Spleen (tissue), 11 donors: ENCODE results near the gene GNAI3. TPM values are rescaled to one million over a fixed set of nuclear protein-coding genes. Genes with fewer than 3 reads are reported as not detected.

Source experiments
- DNase-seq: peaks from one replicate; pipeline ENCODE4 v3.0.0-alpha.2; 2020
- H3K27ac ChIP-seq, 8 donors: fragments of 200-600 bp; sonication (generic) in 7 of 8; 1 replicate in 4 of 8; 2 replicates in 4 of 8; pipeline versions ENCODE4 v1.5.0 to v1.8.0; 2016 to 2021; ENCODE audit warnings: inconsistent platforms in 4 of 8, mild to moderate bottlenecking in 4 of 8, moderate library complexity in 1 of 8
- H3K27me3 ChIP-seq, 7 donors: fragments of 200-600 bp; sonication (generic) in 6 of 7; replicated peaks in 1 of 7; 1 replicate in 4 of 7; 2 replicates in 3 of 7; pipeline versions ENCODE4 v1.5.0 to v1.8.0; 2016 to 2021; ENCODE audit warnings: inconsistent platforms in 3 of 7, mild to moderate bottlenecking in 1 of 7
- H3K36me3 ChIP-seq, 6 donors: fragments of 200-600 bp; sonication (generic) in 5 of 6; 1 replicate in 4 of 6; 2 replicates in 2 of 6; pipeline versions ENCODE4 v1.5.0 to v1.8.0; 2016 to 2021; ENCODE audit warnings: inconsistent platforms in 2 of 6
- H3K4me1 ChIP-seq, 6 donors: fragments of 200-600 bp; sonication (generic) in 5 of 6; 1 replicate in 3 of 6; 2 replicates in 3 of 6; pipeline versions ENCODE4 v1.5.0 to v1.8.0; 2016 to 2021; ENCODE audit warnings: inconsistent platforms in 3 of 6
- H3K4me3 ChIP-seq, 8 donors: fragments of 200-600 bp; sonication (generic) in 7 of 8; 1 replicate in 4 of 8; 2 replicates in 4 of 8; pipeline versions ENCODE4 v1.5.0 to v1.8.0; 2016 to 2021; ENCODE audit warnings: inconsistent platforms in 4 of 8, mild to moderate bottlenecking in 4 of 8, moderate library complexity in 2 of 8
- H3K9me3 ChIP-seq, 8 donors: fragments of 200-600 bp; sonication (generic) in 7 of 8; 1 replicate in 4 of 8; 2 replicates in 4 of 8; pipeline versions ENCODE4 v1.5.0 to v1.8.0; 2016 to 2021; ENCODE audit warnings: inconsistent platforms in 4 of 8
- POLR2A ChIP-seq, 3 donors: fragments of 450-650 bp; IDR thresholded peaks; one replicate each; pipeline ENCODE4 v1.5.1; 2017; ENCODE audit warnings: antibody characterized with exemption in 3 of 3, mild to moderate bottlenecking in 1 of 3
- POLR2AphosphoS5 ChIP-seq, 3 donors: sonication (generic); formaldehyde crosslinking; IDR thresholded peaks; one replicate each; pipeline ENCODE4 v1.5.1; 2017; ENCODE audit warnings: antibody characterized with exemption in 3 of 3
- WGBS, 5 donors: extraction: QIAGEN DNeasy Blood & Tissue Kit in 3 of 5; methylation state at CpG; one replicate each; pipeline versions ENCODE4 v1.1.5 to v1.1.7; 2013 to 2018; 5-methylcytosine and 5-hydroxymethylcytosine counted together
- intact Hi-C: fragments of 100-400 bp; cut with DNase I; formaldehyde crosslinking; loops from one replicate; pipeline ENCODE4 v1.15.0; 2023; ENCODE audit warnings: low total_unique reads
- polyA plus RNA-seq, 3 donors: library from polyadenylated mRNA; stranded (reverse); fragments of 200-250 nt; gene quantifications; one replicate each; pipeline ENCODE4 v1.2.1, GENCODE V29; 2013
- total RNA-seq, 7 donors: library from RNA; depleted of rRNA in 3 of 7; stranded (reverse); fragments of >200 nt in 3 of 7; fragmentation: NEBNext Ultra II Directional in 4 of 7; extraction: Animal tissue kit (Norgen Biotek cat#: 25700) in 4 of 7; gene quantifications; one replicate each; pipeline versions ENCODE4 v1.1.0 to v1.2.1, GENCODE V29; 2016 to 2021
- TF ChIP-seq, protein P1 (sequence below), 11 experiments: fragments of 200-600 bp in 7 of 11; fragments of 450-650 bp in 4 of 11; sonication (generic) in 4 of 11; IDR thresholded peaks in 8 of 11; conservative IDR thresholded peaks in 3 of 11; 1 replicate in 7 of 11; 2 replicates in 4 of 11; pipeline versions ENCODE4 v1.4.0 to v1.8.0; 2016 to 2021; ENCODE audit warnings: antibody characterized with exemption in 11 of 11, inconsistent platforms in 4 of 11, mild to moderate bottlenecking in 1 of 11
- donor health status: healthy with polysubstance abuse.
- donor health status: DM: no; HTN: no; CAD: no; lungs with moderate emphysema.
- donor health status: DM: no; HTN: no; CAD: no.
- donor health status: Bipolar disorder and iron deficiency.
- donor health status: healthy.
- donor health status: DM: no; HTN: no; CAD: no.
- donor health status: DM: yes; HTN: yes; CAD: no.

Gene GNAI3
- total and polyA plus RNA-seq, 10 donors = 1.8 to 11.4 (median 9.2) TPM

DNA sequence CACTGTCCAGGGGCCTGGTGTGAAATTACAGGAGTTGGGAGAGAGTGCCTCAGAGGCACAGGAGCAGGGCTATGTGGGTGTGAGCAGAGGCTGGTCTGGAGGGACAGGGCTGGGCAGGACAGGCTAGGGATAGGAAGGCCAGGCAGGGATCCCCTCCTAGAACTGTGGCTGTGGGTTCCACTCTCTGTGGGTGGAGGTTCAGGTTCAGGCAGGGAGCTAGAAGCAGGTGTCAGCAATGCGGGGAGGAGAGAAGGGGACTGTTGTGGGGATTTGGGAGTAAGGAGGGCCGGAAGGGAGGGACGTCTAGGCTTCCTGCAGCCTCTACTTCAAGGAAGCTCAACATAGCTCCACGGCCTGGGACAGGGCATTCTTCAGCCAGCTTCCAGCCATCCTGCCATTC lies 17.0 kb upstream of the GNAI3 start:
- H3K27me3 ChIP-seq = no peaks in the 10 kb centered on the region
- no peaks in the 10 kb centered on the region for H3K36me3 ChIP-seq
- WGBS, 5 donors = 71 to 93% (median 85%) methylated on average over 4 of the region's 4 CpGs
- TF ChIP-seq POLR2AphosphoS5 (IDR thresholded peaks at IDR 0.05) (no peak), POLR2A (IDR thresholded peaks at IDR 0.05) (no peak)
- TF ChIP-seq, protein P1, sequence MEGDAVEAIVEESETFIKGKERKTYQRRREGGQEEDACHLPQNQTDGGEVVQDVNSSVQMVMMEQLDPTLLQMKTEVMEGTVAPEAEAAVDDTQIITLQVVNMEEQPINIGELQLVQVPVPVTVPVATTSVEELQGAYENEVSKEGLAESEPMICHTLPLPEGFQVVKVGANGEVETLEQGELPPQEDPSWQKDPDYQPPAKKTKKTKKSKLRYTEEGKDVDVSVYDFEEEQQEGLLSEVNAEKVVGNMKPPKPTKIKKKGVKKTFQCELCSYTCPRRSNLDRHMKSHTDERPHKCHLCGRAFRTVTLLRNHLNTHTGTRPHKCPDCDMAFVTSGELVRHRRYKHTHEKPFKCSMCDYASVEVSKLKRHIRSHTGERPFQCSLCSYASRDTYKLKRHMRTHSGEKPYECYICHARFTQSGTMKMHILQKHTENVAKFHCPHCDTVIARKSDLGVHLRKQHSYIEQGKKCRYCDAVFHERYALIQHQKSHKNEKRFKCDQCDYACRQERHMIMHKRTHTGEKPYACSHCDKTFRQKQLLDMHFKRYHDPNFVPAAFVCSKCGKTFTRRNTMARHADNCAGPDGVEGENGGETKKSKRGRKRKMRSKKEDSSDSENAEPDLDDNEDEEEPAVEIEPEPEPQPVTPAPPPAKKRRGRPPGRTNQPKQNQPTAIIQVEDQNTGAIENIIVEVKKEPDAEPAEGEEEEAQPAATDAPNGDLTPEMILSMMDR (IDR thresholded peaks at IDR 0.05 in 8 of 11, conservative IDR thresholded peaks at IDR 0.05 in 3 of 11) = no peak
- peaks cover 5 to 41% (median 24%) of the 10 kb centered on the region in 6 donors for H3K4me1 ChIP-seq
- intact Hi-C loops = loop anchor here (10.0 kb wide), 1 partner anchor 107 kb away; the partner anchor contains the start of gene PSMA5
- no peak for DNase-seq
- peak overlapping the region in 4 of 8 donors; percentile 71 to 81 (median 76) for H3K27ac ChIP-seq
- H3K4me3 ChIP-seq = no peak overlapping the region
- no peaks in the 10 kb centered on the region for H3K9me3 ChIP-seq

- no peak for DNase-seq
- Histone ChIP-seq H3K4me3 (peak overlapping the region in 5 of 8 donors; percentile 6 to 58 (median 30)), H3K27ac (peak overlapping the region in 5 of 8 donors; percentile 48 to 81 (median 75)), H3K9me3 (no peaks in the 10 kb centered on the region), H3K27me3 (no peaks in the 10 kb centered on the region), H3K4me1 (peaks cover 5 to 41% (median 24%) of the 10 kb centered on the region in 6 donors), H3K36me3 (no peaks in the 10 kb centered on the region)
- intact Hi-C loops = loop anchor here (2.0 to 10.0 kb wide), 2 partner anchors 41 to 107 kb away; partner anchors contain the start of gene PSMA5
- TF ChIP-seq POLR2A (IDR thresholded peaks at IDR 0.05) (no peak), POLR2AphosphoS5 (IDR thresholded peaks at IDR 0.05) (no peak)
- TF ChIP-seq, protein P1 (IDR thresholded peaks at IDR 0.05 in 8 of 11, conservative IDR thresholded peaks at IDR 0.05 in 3 of 11) = no peak
- 52 to 60% (median 56%) methylated on average over 10 to 16 of the region's 16 CpGs for WGBS, 5 donors
Measured at GRCh38 chr1:109531826-109532364, 16.5 kb upstream of the GNAI3 start.

DNA sequence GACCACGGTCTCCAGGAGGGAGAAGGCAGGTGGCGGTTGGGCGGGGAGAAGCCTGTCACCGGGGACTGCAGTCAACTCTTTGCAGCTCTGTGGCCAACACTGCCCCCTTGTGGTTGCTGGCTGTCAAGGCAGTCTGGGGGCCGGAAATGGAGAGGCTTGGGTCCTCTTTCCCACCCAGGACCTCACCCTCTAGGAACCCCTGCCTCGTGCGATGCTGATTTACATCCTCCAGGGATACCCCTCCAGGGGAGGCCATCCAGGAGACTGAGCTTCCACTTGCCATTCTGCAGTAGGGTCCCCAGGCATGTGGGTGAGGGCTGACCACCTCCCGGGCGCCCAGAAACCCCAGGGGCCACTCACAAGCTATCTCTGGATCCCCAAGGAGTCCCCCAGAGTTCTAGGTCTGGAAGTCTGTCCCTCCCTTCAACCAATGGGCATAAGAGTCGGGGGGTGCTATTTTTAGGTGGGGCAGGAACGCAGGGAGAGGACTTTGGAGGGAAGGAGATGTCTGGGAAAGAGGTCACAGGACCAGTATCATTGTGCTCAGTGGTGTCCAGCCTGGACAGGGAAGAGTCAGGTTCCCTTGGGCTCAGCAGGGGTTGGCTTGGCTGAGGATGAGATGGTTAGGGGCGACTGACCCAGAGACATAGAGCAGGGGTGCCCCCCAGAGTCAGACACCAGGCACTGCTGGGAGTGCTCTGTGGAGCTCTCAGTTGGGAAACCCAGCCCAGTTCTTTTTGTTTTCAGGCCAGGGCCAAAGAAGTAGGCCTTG lies 15.9 kb upstream of the GNAI3 start:
- no peak for TF ChIP-seq POLR2A (IDR thresholded peaks at IDR 0.05)
- peak; percentile 35 to 46 (median 37) for TF ChIP-seq POLR2AphosphoS5 (IDR thresholded peaks at IDR 0.05)
- TF ChIP-seq, protein P1 (IDR thresholded peaks at IDR 0.05 in 8 of 11, conservative IDR thresholded peaks at IDR 0.05 in 3 of 11) = peak; percentile 89 to 98 (median 97)
- peak; percentile 96 for DNase-seq
- intact Hi-C loops = loop anchor here (2.0 to 10.0 kb wide), 2 partner anchors 42 to 108 kb away; partner anchors contain the start of gene PSMA5
- WGBS, 5 donors = 1 to 17% (median 11%) methylated on average over 5 to 12 of the region's 12 CpGs
- Histone ChIP-seq H3K4me3 (peak overlapping the region in 6 of 8 donors; percentile 7 to 58 (median 24)), H3K9me3 (no peaks in the 10 kb centered on the region), H3K4me1 (peaks cover 5 to 41% (median 22%) of the 10 kb centered on the region in 6 donors), H3K27ac (peak overlapping the region in 7 of 8 donors; percentile 36 to 81 (median 71)), H3K27me3 (no peaks in the 10 kb centered on the region), H3K36me3 (no peaks in the 10 kb centered on the region)
